Activated T-cell treated with anti-CD3 and anti-CD28 coated beads for 24 hours (primary cell): Measurements from ENCODE around the gene ACVR2B.

ENCODE experiments used
- DNase-seq: peaks from one replicate; pipeline ENCODE4 v3.0.0-alpha.2; 2020; ENCODE audit warnings: low read depth

ACVR2B gene

GRCh38 chr3:38488949-38489348, 35.3 kb downstream of the ACVR2B start:
- no peak for DNase-seq

GRCh38 chr3:38489766-38490165, 36.1 kb downstream of the ACVR2B start:
- DNase-seq: no peak

DNA sequence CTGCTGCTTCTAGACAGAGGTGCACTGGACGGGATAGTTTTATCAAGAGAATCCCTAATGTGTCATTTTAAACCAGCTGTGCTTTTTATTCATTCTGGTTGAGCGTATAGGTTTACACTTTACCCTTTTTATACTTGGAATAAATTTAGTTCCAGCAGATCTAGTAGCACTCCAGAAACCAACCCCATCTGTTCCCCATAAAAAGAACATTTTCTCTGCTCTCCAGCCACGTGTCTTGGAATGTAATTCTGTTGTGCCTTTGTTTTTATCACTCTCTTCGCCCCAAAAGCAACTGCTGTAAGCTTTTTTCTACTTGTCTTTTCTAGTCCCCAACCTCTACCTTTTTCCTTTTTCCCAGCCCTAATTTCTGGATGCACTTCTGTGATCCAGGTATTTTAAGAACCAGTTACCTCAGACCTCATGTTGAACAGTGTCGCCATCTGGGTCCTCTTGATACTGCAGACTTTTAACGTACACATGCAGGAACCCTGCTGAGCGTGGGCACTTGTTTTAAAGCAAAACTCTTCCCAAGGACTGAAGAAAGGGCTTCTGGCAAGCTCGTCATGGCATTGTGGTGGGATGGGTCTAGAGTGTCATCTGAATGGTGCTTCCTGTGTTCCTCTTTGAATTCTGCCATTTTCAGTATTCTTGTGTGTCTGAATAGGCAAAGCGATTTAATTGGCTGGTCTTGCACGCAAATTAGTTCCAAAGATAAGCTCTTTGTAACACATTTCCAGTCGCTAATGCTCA, 36.8 kb downstream of the ACVR2B start:
- no peak for DNase-seq

GRCh38 chr3:38491215-38491614, 37.5 kb downstream of the ACVR2B start:
- no peak for DNase-seq

GRCh38 chr3:38493031-38493430, 39.3 kb downstream of the ACVR2B start:
- DNase-seq: no peak

DNA sequence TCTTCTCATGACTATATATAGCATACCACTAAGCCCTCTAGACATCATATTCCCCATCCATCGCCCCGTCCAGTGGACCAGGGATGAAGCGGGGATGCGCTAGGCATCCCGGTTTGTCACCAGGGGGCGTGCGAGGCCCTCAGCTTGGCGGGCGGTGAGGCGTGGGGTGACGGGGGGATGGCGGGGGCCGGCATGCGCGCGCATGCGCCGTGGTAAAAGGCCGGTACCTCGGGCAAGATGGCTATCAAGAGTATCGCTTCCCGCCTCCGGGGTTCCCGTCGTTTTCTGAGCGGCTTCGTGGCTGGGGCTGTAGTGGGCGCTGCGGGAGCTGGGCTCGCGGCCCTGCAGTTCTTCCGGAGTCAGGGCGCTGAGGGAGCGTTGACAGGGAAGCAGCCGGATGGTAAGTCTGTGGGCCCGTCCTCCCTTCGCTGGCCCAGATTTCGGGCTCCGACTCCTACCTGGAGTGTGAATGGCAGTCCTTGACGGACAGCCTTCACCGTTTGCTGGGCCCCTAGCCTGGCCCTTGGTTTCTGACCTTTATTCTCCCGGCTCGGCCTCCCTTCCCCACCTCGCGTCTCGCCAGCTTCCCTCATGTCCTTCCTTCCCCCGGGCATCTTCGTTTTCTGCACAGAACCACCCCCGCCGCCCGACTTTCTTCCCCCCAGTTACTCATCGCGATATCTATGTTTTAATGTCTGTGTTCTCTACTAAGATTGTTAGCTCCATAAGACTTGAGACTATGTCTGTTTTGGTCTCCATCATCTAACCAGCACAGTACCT, 42.6 kb downstream of the ACVR2B start, which contains the start of gene EXOG:
EXOG (plus strand) TSS at position 210 of the 780 bp plus-strand sequence; CDS start at position 238, 28 bp downstream.
- peak; percentile 92 for DNase-seq

DNA sequence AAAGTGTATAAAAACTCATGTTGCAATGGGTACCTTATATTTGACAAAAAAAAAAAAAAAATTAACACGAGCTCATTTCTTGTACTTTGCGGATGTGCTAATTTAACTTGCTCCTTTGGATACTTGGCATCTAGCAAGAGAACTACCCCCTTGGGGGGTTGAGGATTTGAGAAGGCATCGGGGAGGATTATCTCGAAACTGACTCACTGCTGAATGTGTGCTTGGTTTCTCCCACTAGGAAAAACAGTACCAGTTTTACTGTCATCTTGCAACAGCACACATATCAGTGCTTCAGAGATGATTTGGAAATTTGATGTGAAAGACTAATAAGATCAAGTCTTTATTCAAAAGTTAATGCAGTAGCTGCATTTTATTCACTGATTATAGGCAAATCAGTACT, 43.3 kb downstream of the ACVR2B start:
- no peak for DNase-seq

DNA sequence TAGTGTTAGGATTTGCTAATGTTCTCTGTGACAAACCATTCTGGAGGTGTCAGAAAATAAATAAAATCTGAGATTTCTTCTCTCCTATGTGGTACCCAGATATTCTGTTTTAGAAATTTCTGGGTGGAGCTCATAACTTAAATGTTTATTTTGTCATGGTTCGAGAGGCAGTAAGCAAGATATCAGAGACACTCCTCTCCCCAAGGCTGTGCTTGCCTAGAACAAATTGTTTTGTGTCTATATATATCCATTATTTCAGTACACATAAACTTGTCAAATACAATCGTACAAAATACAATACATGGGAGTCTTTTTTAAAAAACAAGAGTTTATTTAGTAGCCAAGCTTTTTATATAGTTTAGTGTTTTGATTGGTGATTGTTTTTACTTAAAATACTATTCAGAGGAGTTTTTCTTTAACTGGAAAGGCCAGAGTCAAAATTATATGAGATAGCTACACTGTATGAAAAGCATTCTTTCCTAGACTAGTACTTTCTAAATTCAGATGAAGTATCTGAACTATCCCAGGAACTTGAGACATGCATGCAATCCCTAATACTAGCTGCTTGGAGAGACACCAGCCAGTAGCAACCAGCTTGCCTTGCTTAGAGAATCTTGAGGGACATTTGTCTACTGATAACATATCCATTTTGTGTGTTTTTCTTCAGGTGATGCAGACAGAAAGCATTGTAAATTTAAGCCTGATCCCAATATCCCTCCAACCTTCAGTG, 47.2 kb downstream of the ACVR2B start:
- no peak for DNase-seq

DNA sequence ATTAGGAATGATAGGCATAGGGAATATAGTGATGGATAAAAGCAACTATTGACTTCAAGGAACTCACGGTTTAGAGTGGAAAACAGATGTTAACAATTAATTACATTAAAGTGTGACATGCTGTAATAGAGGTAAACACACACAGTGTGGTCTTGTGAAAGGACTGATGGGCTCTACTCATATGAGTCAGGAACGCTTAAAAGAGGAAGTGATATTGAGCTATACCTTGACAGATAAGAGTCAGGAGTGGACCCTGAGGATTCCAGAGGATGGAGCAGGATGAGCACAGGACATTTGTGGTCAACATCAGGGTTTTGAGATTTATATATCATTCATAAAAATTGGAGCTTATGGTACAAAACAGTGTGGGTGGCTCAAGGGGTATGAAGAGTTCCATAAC, 53.4 kb downstream of the ACVR2B start:
- no peak for DNase-seq

GRCh38 chr3:38509732-38510131, 56.0 kb downstream of the ACVR2B start:
- no peak for DNase-seq

- DNase-seq: no peak
Measured at GRCh38 chr3:38510631-38511030, 56.9 kb downstream of the ACVR2B start.

DNA sequence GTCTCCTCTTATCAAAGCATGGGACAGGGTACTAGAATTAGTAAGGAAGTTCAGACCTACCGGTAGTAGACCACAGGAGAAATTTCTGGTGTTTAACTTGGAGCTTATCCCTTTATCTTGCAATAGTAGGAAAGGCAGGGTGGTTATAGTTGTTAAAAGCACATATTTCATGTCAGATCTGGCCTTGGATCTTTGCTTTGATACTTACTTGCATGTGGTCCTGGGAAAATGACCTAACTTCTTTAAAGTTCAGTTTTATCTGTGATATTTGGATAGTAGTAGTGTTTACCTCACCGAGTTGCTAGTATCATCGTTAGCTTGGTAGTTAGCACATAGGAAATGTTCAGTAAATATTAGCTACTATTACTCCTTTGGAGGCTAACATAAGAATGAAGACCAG, 57.9 kb downstream of the ACVR2B start:
- no peak for DNase-seq

- no peak for DNase-seq
Measured at GRCh38 chr3:38515367-38515766, 61.7 kb downstream of the ACVR2B start.

DNA sequence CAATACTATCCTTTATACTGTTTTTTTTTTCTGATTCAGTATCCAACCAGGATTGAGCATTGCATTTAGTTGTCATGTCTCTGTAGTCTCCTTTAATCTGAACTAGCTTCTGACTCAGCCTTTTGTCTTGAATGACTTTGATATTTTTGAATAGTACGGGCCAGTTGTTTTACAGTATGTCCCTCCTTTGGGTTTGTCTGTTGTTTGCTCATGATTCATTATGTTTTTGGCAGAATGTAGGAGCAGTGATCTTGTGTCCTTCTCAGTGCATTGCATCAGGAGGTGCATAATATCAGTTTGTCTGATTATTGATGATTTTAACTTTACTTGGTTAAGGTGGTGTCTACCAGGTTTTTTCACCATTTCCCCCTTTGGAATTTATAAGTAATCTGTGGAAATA, 63.0 kb downstream of the ACVR2B start:
- no peak for DNase-seq

DNA sequence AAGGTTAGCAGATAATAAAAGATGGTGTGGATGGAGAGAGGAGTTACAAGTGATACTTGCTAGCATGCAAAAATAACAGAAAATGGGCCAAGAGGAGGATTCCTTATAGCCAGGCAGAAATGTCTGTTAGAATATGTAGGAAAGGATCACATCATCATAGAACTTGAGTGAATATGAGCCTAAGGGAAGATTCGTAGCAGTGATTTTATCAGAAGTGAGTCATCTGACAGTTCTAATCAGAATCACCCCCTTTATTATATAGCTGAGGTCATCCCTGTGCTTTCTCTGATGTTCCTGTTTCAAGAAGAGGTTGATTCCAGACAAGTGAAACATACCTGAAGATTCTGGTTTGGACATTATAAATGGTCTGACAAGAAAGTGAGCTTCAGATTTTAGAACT, 65.3 kb downstream of the ACVR2B start:
- DNase-seq: no peak

GRCh38 chr3:38519651-38520050, 66.0 kb downstream of the ACVR2B start:
- DNase-seq: no peak

DNA sequence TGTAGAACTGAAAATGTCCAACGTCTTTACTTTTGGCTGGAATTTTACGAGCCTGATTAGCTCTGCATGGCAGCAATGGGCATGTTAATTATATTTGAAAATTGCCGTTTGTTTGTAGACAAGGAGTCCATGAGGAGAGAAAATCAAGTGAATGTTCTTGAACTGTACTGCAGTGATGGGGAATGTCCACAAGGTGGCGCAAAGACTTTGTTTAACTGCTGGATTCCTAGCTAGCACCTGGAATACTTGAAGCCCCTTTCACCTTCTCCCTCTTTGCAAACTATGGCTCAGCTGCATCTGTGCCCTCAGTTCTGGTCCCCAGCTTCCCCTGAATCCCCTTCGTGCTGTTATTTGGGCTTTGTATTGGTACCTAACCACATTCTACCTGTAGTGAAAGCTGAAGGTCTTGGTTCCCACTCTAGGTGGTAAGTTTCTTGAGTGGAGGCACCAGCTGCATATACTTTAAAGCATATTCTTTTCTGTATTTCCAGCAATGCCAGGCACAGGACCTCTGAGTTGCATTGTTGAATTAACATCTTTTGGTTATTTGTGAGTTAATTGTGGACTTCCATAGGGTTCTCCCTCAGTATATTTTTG, 67.8 kb downstream of the ACVR2B start:
- DNase-seq: peak; percentile 46

DNA sequence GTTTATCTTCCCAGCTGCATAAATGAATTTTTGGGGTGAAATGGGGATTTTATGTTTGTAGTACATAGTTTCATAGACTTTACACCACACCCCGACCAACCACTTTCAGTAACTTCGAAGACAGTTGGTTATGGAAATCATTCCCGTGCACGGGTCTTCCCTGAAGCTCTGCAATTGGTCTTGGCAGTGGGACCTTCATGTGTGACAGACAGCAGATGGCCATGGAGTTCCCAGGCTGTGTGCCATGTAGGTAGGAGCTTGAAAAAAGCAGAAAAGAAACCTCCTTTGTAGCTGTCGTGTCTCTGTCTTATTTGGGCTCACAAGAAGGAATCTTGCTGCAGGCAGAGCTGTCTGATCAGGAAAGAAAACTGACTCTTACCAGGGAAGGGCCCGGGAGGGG, 68.3 kb downstream of the ACVR2B start:
- DNase-seq: no peak

- DNase-seq: no peak
Measured at GRCh38 chr3:38524141-38524739, 70.5 kb downstream of the ACVR2B start.

DNA sequence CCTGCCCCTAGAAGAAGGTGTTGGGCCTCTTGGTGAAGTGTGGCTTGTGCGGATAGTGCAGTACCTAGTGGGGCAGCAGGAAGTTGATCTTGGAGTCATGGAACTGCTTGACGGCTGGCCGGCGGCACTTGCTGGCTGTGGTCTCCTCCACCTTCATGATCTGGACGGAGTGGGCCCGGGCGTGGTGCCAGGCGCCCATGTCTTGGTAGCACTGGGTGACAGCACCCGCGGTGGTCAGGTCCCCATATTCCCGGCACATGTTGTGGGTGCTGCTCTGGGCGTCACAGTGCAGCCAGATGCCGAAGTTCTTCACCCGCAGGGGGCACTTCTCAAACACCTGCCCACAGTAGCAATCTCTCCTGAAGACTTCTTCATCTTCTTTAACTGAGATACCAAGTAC, 73.1 kb downstream of the ACVR2B start:
- no peak for DNase-seq

DNA sequence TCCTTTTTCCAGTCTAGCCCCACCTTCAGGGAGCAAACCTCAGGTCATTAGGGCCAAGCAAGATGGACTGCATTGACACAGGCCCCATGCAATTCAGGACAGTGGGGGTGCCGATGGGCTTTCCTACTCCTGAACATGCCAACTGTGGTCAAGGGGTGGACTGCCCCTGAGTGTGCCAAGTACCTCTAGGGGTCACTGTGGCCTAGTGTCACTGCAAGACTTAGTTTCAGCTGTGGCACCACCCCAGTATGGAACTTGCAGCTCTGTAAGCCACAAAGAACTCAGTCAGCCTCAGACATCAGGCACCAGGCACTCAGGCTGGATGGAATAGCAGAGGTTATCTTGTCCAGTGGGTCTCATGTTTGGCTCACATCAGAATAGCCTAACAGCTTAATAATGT, 74.8 kb downstream of the ACVR2B start:
- DNase-seq: no peak

GRCh38 chr3:38532529-38532928, 78.8 kb downstream of the ACVR2B start:
- no peak for DNase-seq
